HepG2 (cell line): ENCODE measurements around the gene CTSA. TPM values are rescaled to one million over a fixed set of nuclear protein-coding genes. Genes with fewer than 3 reads are reported as not detected.
A peak's percentile ranks its signal among the peaks of the same experiment; 100 is the strongest.

Experiments used
- ASH2L ChIP-seq: fragments of 300-600, 200-600 bp; sonication (generic); IDR thresholded peaks from 2 replicates; pipeline ENCODE4 v1.7.0; 2017; ENCODE audit warnings: low read depth, mild to moderate bottlenecking, moderate library complexity, mixed read lengths, low read length; ENCODE audit not compliant: insufficient read length
- HCFC1 ChIP-seq: fragments of 150-350 bp; IDR thresholded peaks from 2 replicates; pipeline ENCODE4 v1.6.1; 2014; ENCODE audit warnings: low read depth, low read length
- HDAC1 ChIP-seq: sonication (generic); formaldehyde crosslinking; IDR thresholded peaks from 2 replicates; pipeline ENCODE4 v1.5.1; 2020; ENCODE audit warnings: mild to moderate bottlenecking, missing genetic modification reagents
- HOXA3 ChIP-seq: sonication (generic); formaldehyde crosslinking; IDR thresholded peaks from 2 replicates; pipeline ENCODE4 v1.5.0; 2020; ENCODE audit warnings: missing genetic modification reagents
- IKZF4 ChIP-seq: sonication (generic); formaldehyde crosslinking; IDR thresholded peaks from 2 replicates; pipeline ENCODE4 v1.5.1; 2020; ENCODE audit warnings: borderline replicate concordance, mild to moderate bottlenecking, low read depth, missing genetic modification reagents; ENCODE audit errors: not compliant biosample characterization
- MAFF ChIP-seq: IDR thresholded peaks from 2 replicates; pipeline ENCODE4 v1.6.1; 2011; ENCODE audit warnings: low read depth, low read length, improper control_type of control experiment
- POLR2AphosphoS5 ChIP-seq: IDR thresholded peaks from 2 replicates; pipeline ENCODE4 v1.6.1; 2012; ENCODE audit warnings: low read depth, low read length
- SALL1 ChIP-seq: sonication (generic); formaldehyde crosslinking; IDR thresholded peaks from 2 replicates; pipeline ENCODE4 v1.8.0; 2022; ENCODE audit warnings: mild to moderate bottlenecking, missing genetic modification reagents
- SOX6 ChIP-seq, 2 experiments: fragments of 450-650 bp in 1 of 2; sonication (generic) in 1 of 2; formaldehyde crosslinking in 1 of 2; IDR thresholded peaks; 2 replicates each; pipeline versions ENCODE4 v1.4.0 to v1.6.1; 2017 to 2020; ENCODE audit warnings: antibody characterized with exemption in 1 of 2, mild to moderate bottlenecking in 1 of 2, missing genetic modification reagents in 1 of 2
- TCF7L2 ChIP-seq: IDR thresholded peaks from 2 replicates; pipeline ENCODE4 v1.6.1; 2011; ENCODE audit warnings: mild to moderate bottlenecking, low read depth, low read length, moderate library complexity
- TOPORS ChIP-seq: sonication (generic); formaldehyde crosslinking; IDR thresholded peaks from 2 replicates; pipeline ENCODE4 v1.8.0; 2023; ENCODE audit warnings: mild to moderate bottlenecking, missing genetic modification reagents
- ZFAT ChIP-seq: sonication (generic); formaldehyde crosslinking; conservative IDR thresholded peaks from 2 replicates; pipeline ENCODE4 v1.8.1; 2023; ENCODE audit warnings: missing genetic modification reagents, inconsistent platforms
- ZFYVE20 ChIP-seq: sonication (generic); formaldehyde crosslinking; IDR thresholded peaks from 2 replicates; pipeline ENCODE4 v1.8.0; 2023; ENCODE audit warnings: low read depth, mild to moderate bottlenecking, moderate library complexity, missing genetic modification reagents, borderline replicate concordance
- ZNF282 ChIP-seq: fragments of 450-650 bp; IDR thresholded peaks from 2 replicates; pipeline ENCODE4 v1.6.1; 2018; ENCODE audit not compliant: partially characterized antibody
- ZNF766 ChIP-seq: sonication (generic); formaldehyde crosslinking; IDR thresholded peaks from 2 replicates; pipeline ENCODE4 v1.5.0; 2020; ENCODE audit warnings: missing genetic modification reagents, borderline replicate concordance
- ZSCAN20 ChIP-seq: sonication (generic); formaldehyde crosslinking; IDR thresholded peaks from 2 replicates; pipeline ENCODE4 v1.4.0; 2020; ENCODE audit warnings: missing genetic modification reagents, mild to moderate bottlenecking, borderline replicate concordance
- ZSCAN25 ChIP-seq: sonication (generic); formaldehyde crosslinking; IDR thresholded peaks from 2 replicates; pipeline ENCODE4 v1.8.0; 2022; ENCODE audit warnings: mild to moderate bottlenecking, missing genetic modification reagents
- polyA plus RNA-seq, 8 experiments: library from polyadenylated mRNA; depleted of rRNA in 3 of 8; stranded (reverse) in 7 of 8; unstranded in 1 of 8; fragments of >200 nt; fragmentation: Illumina TruSeq in 4 of 8; extraction: Trizol in 4 of 8; gene quantifications; 2 replicates each; pipeline versions ENCODE4 v1.2.1 to v1.2.3, GENCODE V29; 2011 to 2016; ENCODE audit warnings: low read depth in 4 of 8, missing spikeins in 1 of 8, mixed read lengths in 1 of 8; ENCODE audit not compliant: insufficient read depth in 1 of 8
- total RNA-seq, 5 experiments: library from RNA; depleted of rRNA; stranded (reverse); fragments of >200 nt; fragmentation: Illumina TruSeq; extraction: Trizol; gene quantifications; 2 replicates each; pipeline ENCODE4 v1.2.3, GENCODE V29; 2016; ENCODE audit warnings: low read depth in 1 of 5
- TF ChIP-seq, protein P1 (sequence below): sonication (generic); formaldehyde crosslinking; IDR thresholded peaks from 2 replicates; pipeline ENCODE4 v1.4.0; 2020; ENCODE audit warnings: missing genetic modification reagents

Gene CTSA
- total and polyA plus RNA-seq, 2 of the 13 experiments (the other 11 are each of a cell fraction or from before 2014, with no cell fraction given) = 202 to 231 TPM

DNA sequence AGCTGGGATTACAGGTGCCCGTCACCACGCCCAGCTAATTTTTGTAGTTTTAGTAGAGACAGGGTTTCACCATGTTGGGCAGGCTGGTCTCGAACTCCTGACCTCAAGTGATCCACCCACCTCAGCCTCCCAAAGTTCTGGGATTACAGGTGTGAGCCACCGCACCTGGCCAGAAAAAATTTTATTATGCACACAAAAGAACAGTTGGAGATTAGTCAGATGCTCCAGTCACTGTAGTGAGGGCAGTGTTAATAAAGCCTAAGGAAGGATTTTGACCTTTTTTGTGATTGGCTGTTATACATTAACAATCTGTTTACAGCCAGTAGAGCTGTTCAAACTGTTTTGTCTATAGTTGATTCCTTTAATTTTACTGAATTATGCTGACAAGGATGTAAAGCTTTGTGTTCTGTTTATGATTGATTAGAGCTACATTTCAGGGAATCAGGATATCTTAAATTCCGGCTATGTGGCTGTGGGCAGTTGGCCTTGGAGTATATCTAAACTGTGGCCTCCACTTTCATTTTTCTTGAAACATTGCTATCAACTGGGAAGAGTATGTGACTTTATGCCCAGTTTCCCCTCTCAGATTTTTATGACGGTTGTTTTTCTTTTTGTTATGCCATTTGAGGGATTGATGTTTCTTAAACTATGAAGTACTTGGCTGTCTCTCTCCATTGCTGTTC, 23.9 kb upstream of the CTSA start (continued):
- TF ChIP-seq ASH2L (no peak), HCFC1 (no peak), TOPORS (CRISPR knock-in tag) (no peak), ZNF282 (no peak), ZNF766 (CRISPR knock-in tag) (0 out of 2 replicates have a peak, but pooled peaks have one; percentile 51), ZFYVE20 (CRISPR knock-in tag) (no peak), MAFF (peak; percentile 77), HOXA3 (0 out of 2 replicates have a peak, but pooled peaks have one; percentile 15), POLR2AphosphoS5 (no peak), SALL1 (CRISPR knock-in tag) (peak; percentile 41; the same call in 1 of the 2 replicates), SOX6 (IDR thresholded peaks at IDR 0.05) (no peak), SOX6 (CRISPR knock-in tag; IDR thresholded peaks at IDR 0.05) (peak; percentile 58; the same call in 1 of the 2 replicates), ZSCAN20 (CRISPR knock-in tag) (no peak), HDAC1 (CRISPR knock-in tag) (0 out of 2 replicates have a peak, but pooled peaks have one; percentile 38), TCF7L2 (no peak), IKZF4 (CRISPR knock-in tag) (no peak), ZFAT (CRISPR knock-in tag) (0 out of 2 replicates have a peak, but pooled peaks have one; percentile 50), ZSCAN25 (CRISPR knock-in tag) (no peak)
- TF ChIP-seq, protein P1, sequence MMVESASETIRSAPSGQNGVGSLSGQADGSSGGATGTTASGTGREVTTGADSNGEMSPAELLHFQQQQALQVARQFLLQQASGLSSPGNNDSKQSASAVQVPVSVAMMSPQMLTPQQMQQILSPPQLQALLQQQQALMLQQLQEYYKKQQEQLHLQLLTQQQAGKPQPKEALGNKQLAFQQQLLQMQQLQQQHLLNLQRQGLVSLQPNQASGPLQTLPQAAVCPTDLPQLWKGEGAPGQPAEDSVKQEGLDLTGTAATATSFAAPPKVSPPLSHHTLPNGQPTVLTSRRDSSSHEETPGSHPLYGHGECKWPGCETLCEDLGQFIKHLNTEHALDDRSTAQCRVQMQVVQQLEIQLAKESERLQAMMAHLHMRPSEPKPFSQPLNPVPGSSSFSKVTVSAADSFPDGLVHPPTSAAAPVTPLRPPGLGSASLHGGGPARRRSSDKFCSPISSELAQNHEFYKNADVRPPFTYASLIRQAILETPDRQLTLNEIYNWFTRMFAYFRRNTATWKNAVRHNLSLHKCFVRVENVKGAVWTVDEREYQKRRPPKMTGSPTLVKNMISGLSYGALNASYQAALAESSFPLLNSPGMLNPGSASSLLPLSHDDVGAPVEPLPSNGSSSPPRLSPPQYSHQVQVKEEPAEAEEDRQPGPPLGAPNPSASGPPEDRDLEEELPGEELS (CRISPR knock-in tag) = peak; percentile 45
